Measurements from ENCODE around the gene UGT1A7. TPM values are rescaled to one million over a fixed set of nuclear protein-coding genes. Genes with fewer than 3 reads are reported as not detected.
A peak's percentile ranks its signal among the peaks of the same experiment; 100 is the strongest.

The UGT1A7 gene
- total RNA-seq, 1 donor from 2014 or later: not detected

DNA sequence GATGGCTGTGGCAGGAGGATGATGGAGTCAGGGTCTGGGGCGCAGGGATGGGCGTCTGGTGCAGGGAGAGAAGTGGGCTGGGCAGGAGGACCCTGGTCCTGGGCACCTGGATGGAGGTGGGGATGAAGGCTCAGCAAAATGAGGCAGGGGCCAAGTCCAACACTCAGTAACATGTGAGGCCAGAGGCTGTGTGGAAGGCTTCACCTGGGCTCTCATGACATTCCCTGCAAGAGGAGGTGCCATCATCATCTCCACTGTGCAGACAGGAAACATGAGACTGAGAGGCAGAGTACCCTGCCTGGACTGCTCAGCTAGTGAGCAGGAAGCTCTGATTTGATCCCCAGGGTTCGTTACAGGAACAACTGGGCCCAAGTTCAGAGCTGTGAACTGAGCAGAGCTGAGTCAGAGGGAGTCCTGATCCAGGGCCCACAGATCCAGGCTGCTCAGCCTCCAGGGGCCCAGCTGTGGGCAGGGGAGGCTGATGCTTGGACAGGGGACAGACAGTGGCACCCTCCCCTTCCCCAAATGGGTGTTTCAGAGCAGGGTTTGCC lies 135.7 kb downstream of the UGT1A7 start:
- Histone ChIP-seq H3K27ac (no peak overlapping the region), H3K4me3 (no peak overlapping the region), H3K27me3 (ENCODE audit: low read depth) (peaks cover 4% of the 10 kb centered on the region), H3K9me3 (no peaks in the 10 kb centered on the region), H3K4me1 (no peaks in the 10 kb centered on the region), H3K36me3 (no peaks in the 10 kb centered on the region)
- intact Hi-C loops (cut with DNase I): no loop called here
- ATAC-seq: peak in 1 of 2 donors; percentile 7
- no peak for DNase-seq
- TF ChIP-seq, protein P1, sequence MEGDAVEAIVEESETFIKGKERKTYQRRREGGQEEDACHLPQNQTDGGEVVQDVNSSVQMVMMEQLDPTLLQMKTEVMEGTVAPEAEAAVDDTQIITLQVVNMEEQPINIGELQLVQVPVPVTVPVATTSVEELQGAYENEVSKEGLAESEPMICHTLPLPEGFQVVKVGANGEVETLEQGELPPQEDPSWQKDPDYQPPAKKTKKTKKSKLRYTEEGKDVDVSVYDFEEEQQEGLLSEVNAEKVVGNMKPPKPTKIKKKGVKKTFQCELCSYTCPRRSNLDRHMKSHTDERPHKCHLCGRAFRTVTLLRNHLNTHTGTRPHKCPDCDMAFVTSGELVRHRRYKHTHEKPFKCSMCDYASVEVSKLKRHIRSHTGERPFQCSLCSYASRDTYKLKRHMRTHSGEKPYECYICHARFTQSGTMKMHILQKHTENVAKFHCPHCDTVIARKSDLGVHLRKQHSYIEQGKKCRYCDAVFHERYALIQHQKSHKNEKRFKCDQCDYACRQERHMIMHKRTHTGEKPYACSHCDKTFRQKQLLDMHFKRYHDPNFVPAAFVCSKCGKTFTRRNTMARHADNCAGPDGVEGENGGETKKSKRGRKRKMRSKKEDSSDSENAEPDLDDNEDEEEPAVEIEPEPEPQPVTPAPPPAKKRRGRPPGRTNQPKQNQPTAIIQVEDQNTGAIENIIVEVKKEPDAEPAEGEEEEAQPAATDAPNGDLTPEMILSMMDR (IDR thresholded peaks at IDR 0.05): no peak

DNA sequence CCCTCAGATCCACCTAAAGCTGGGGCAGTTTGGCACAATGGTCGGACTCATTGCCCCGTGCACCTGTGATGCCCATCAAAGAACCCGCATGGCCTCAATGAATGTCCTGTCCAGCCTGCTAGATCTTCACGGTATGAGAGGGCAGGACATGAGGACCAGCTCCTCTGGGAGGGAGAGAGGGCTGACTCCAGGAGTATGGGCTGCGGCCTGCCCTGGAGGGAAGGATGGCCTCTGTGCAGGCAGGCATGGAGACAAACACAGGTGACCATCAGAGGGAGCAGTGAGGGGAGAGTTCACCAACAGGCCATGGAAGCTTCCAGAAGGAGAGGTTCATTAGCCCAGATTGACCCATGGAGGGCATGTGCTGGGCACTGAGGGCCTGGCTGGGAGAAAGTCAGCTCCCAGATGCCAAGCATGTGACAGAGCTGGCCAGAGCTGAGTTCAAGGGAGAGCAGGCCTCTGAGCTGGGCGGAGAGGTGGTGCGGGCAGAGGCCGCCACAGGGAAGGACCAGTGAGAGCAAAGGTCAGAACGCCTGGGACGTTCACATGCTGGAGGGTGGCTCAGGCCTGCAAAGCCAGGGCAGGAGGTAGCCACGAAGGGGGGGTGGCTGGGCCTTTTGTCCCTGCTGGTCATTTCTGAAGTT lies 136.4 kb downstream of the UGT1A7 start:
- no peak overlapping the region for H3K27ac ChIP-seq
- H3K4me3 ChIP-seq: no peak overlapping the region
- TF ChIP-seq, protein P1 (IDR thresholded peaks at IDR 0.05): no peak
- DNase-seq (no peak), ATAC-seq (no peak)
- intact Hi-C loops (cut with DNase I): no loop called here
- peaks cover 4% of the 10 kb centered on the region for H3K27me3 ChIP-seq (ENCODE audit: low read depth)
- H3K9me3 ChIP-seq: no peaks in the 10 kb centered on the region
- H3K36me3 ChIP-seq: no peaks in the 10 kb centered on the region
- H3K4me1 ChIP-seq: no peaks in the 10 kb centered on the region

DNA sequence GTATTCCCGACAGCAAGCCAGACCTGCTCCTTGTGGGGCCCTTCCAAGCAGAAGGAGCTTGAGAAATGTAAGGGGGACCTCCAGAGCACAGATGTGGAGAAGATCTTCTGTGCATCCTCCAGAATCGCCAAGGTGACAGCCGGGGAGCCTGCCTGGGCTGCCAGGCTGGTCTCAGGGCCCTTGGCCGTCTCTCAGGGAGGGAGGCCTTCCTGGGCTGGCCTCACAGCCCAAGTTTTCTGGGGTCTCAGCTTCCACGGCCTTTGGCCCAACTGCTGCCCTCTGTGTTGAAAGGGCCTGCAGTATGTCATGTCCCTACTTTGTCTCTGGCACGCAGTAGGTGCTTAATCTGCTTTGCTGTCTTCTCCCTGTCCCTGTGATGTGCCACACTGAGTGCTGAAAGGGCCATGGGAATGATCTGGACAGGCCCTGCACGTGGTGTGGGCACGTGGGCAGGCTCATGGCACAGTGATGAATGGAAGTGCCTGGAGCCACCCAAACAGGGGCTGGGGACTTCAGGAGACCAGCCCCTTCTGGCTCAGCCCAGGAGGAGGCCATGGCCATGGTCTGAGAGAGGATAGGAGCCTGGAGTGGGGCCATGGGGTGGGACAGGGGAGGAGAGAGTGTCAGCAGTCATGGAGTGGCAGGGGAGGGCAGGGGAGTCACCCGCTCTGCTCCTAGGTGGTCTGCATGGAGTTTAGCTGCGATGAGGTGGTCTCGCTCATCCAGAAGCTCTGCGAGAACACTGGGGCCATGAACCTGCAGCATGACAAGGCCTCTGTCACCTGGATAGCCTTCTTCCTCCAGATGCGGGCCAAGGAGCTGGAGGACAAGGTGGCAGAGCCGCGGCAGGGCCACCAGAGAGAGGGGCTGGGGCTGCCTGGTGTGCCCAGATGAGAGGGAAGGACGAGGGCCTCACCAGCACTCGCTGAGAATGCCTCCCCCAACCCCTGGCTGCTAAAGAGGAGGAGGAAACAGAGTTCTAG lies 137.2 kb downstream of the UGT1A7 start:
- DNase-seq: peak; percentile 22
- intact Hi-C loops (cut with DNase I): no loop called here
- H3K4me1 ChIP-seq: no peaks in the 10 kb centered on the region
- H3K9me3 ChIP-seq: no peaks in the 10 kb centered on the region
- TF ChIP-seq, protein P1 (IDR thresholded peaks at IDR 0.05): no peak
- no peak overlapping the region for H3K4me3 ChIP-seq
- peaks cover 4% of the 10 kb centered on the region for H3K27me3 ChIP-seq (ENCODE audit: low read depth)
- no peaks in the 10 kb centered on the region for H3K36me3 ChIP-seq
- ATAC-seq: no peak
- no peak overlapping the region for H3K27ac ChIP-seq

DNA sequence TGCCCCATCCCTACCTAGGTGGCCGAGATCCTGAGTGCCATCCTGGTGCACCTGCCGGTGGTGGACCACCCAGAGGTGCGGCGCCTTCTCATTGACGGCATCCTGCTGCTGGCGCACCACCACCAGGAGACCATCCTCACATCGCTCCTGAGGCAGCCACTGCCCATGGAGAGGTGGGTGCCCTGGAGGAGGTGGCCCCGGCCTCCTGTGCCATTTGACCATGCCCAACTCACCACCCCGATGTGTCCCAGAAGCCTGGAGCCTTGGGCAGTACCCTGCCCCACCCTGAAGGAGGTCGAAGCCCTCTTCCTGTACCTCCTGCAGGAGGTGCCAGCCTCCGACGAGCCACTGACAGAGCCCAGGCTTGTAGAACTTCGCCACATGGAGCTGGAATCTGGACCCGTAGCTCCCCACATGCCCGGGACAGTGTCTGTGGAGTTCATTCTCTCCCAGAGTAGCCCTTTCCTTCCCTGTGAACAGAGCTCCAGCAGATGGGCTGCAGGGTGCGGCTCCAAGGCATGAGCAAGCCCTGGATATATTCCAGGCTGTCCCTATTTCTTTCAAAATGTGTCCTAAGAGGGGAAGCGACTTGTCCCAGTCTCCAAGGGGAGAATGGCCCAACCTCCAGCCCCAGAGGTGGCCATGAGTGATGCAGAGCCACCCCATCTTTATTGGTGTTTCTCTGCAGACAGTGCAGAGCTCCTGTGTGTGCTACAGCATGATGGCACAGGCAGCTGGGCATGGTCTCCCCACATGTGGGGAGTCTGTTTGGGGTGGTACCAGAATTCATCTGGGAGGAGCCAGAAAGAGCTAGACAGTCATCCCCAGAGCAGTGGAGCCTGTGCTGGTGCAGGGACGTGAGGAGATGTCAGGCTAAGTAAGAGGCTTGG lies 138.4 kb downstream of the UGT1A7 start:
- Histone ChIP-seq H3K4me1 (no peaks in the 10 kb centered on the region), H3K27ac (no peak overlapping the region), H3K36me3 (no peaks in the 10 kb centered on the region), H3K9me3 (no peaks in the 10 kb centered on the region), H3K4me3 (no peak overlapping the region), H3K27me3 (ENCODE audit: low read depth) (peaks cover 4% of the 10 kb centered on the region)
- ATAC-seq (peak in 1 of 2 donors; percentile 6), DNase-seq (no peak)
- intact Hi-C loops (cut with DNase I): no loop called here
- TF ChIP-seq, protein P1 (IDR thresholded peaks at IDR 0.05): no peak

DNA sequence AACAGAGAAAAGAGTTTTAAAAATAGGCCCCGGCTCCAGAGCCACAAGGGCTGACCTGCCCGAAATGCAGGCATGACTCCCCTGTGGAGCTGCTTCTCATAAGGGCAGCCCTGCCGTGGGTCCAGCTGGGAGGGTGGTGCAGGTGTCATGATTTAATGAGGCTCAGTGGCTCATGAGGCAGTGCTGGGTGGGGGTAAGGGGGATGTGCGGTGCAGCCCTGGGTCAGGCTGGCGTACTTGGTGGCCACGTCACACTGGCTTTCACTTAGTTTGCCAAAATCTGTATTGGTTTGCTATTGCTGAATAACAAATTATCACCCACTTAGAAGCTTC lies 139.0 kb downstream of the UGT1A7 start:
- Histone ChIP-seq H3K9me3 (no peaks in the 10 kb centered on the region), H3K27me3 (ENCODE audit: low read depth) (peaks cover 4% of the 10 kb centered on the region), H3K4me1 (no peaks in the 10 kb centered on the region), H3K27ac (no peak overlapping the region), H3K36me3 (no peaks in the 10 kb centered on the region), H3K4me3 (no peak overlapping the region)
- DNase-seq (no peak), ATAC-seq (no peak)
- intact Hi-C loops (cut with DNase I): no loop called here
- TF ChIP-seq, protein P1 (IDR thresholded peaks at IDR 0.05): no peak

Data from lower lobe of right lung (tissue), 2 donors.